Osteoblast (primary cell): Measurements from ENCODE around the gene ACOX1. TPM values are rescaled to one million over a fixed set of nuclear protein-coding genes. Genes with fewer than 3 reads are reported as not detected.

Experiments used
- DNase-seq: peaks from one replicate; pipeline ENCODE4 v3.0.0; 2011; ENCODE audit warnings: low spot score, mixed read lengths; ENCODE audit not compliant: insufficient read length; ENCODE audit errors: missing footprints
- H2AFZ ChIP-seq: 2 replicates; pipeline ENCODE4 v1.6.0; 2011; ENCODE audit warnings: mild to moderate bottlenecking, low read length
- H3K27ac ChIP-seq: 2 replicates; pipeline ENCODE4 v1.5.1; 2011; ENCODE audit warnings: mild to moderate bottlenecking, low read depth, low read length, moderate library complexity
- H3K27me3 ChIP-seq: 2 replicates; pipeline ENCODE4 v1.6.0; 2012; ENCODE audit warnings: mild to moderate bottlenecking, control low read depth, inconsistent platforms, low read length, moderate library complexity; ENCODE audit not compliant: insufficient read depth
- H3K36me3 ChIP-seq: 2 replicates; pipeline ENCODE4 v1.5.1; 2011; ENCODE audit warnings: mild to moderate bottlenecking, low read length, control low read depth, moderate library complexity; ENCODE audit not compliant: insufficient read depth
- H3K4me1 ChIP-seq: 2 replicates; pipeline ENCODE4 v1.5.1; 2011; ENCODE audit warnings: mild to moderate bottlenecking, low read length, control low read depth, moderate library complexity; ENCODE audit not compliant: insufficient read depth
- H3K4me2 ChIP-seq: 2 replicates; pipeline ENCODE4 v1.6.0; 2011; ENCODE audit warnings: mild to moderate bottlenecking, low read length; ENCODE audit not compliant: insufficient read depth
- H3K4me3 ChIP-seq: fragments of 200-600 bp; sonication (generic); 3 replicates; pipeline ENCODE4 v1.5.1; 2012; ENCODE audit warnings: mild to moderate bottlenecking, low read length, inconsistent platforms; ENCODE audit not compliant: insufficient read depth
- H3K79me2 ChIP-seq: 2 replicates; pipeline ENCODE4 v1.6.0; 2012; ENCODE audit warnings: mild to moderate bottlenecking, low read length, control low read depth, inconsistent platforms; ENCODE audit not compliant: insufficient read depth
- H3K9me3 ChIP-seq: 2 replicates; pipeline ENCODE4 v1.5.1; 2011; ENCODE audit warnings: low read depth, low read length, control low read depth
- H4K20me1 ChIP-seq: 2 replicates; pipeline ENCODE4 v1.6.0; 2012; ENCODE audit warnings: mild to moderate bottlenecking, low read length, control low read depth; ENCODE audit not compliant: insufficient read depth
- CTCF ChIP-seq: IDR thresholded peaks from 2 replicates; pipeline ENCODE4 v1.5.1; 2011; ENCODE audit warnings: mild to moderate bottlenecking, low read depth, low read length, moderate library complexity; ENCODE audit errors: extremely low read depth
- total RNA-seq: library from RNA; depleted of rRNA; stranded (reverse); fragments of >200 nt; gene quantifications from 2 replicates; pipeline ENCODE4 v1.2.3, GENCODE V29; 2012

Gene ACOX1
- total RNA-seq, 1 donor, result 59.4 TPM

- Histone ChIP-seq H3K79me2 (peaks cover 7% of the 10 kb centered on the region), H3K27me3 (no peaks in the 10 kb centered on the region), H3K4me1 (peaks cover 8% of the 10 kb centered on the region), H4K20me1 (no peaks in the 10 kb centered on the region), H3K4me3 (no peak overlapping the region), H2AFZ (no peak overlapping the region), H3K4me2 (no peak overlapping the region), H3K27ac (no peak overlapping the region), H3K36me3 (peaks cover 40% of the 10 kb centered on the region), H3K9me3 (no peaks in the 10 kb centered on the region)
- TF ChIP-seq CTCF, result no peak
- DNase-seq, result peak; percentile 45
Measured at GRCh38 chr17:75901727-75902126, 77.2 kb downstream of the ACOX1 start.

DNA sequence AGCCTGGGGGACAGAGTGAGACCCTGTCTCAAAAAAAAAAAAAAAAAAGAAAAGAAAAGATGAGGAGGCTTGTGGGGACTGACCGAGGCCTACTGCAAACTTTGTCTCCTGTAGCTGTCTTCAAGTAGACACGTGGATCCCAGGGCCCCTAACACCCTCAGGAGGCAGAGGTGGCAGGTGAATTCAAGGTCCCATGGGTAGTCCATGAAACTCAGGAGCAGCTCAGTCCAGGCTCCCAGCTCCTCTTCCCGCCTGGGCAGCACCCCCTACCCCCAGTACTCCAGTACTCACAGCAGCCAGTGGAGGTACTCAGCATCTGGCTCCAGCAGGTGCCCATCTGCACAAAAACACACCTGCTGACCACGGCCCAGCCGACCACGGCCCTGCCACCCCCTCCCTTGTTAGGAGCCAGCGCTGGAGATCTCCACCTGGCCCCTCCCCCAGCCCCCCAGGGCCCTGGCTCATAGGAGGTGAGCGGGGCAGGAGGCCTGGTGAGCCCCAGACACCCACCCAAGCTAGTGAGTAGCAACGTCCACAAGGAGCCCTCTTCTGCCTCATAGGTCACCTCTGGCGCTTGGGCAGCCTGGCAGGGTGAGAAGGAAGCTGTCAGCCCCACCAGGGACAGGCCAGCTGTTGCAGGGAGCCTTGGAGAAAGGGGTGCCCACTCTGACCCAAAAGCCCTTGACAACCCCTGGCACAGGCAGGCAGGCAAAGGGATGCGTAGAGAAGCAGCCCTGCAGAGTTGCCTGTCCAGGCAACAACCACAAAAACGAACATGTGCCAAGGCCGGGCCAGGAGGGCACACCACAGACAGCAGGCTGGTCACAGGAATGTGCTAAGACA is 78.1 kb downstream of the ACOX1 start:
- DNase-seq, result peak; percentile 81
- no peaks in the 10 kb centered on the region for H4K20me1 ChIP-seq
- peaks cover 7% of the 10 kb centered on the region for H3K4me1 ChIP-seq
- peaks cover 7% of the 10 kb centered on the region for H3K79me2 ChIP-seq
- H3K27me3 ChIP-seq, result no peaks in the 10 kb centered on the region
- no peak overlapping the region for H3K4me2 ChIP-seq
- no peaks in the 10 kb centered on the region for H3K9me3 ChIP-seq
- no peak overlapping the region for H3K4me3 ChIP-seq
- peaks cover 40% of the 10 kb centered on the region for H3K36me3 ChIP-seq
- no peak for TF ChIP-seq CTCF
- H3K27ac ChIP-seq, result no peak overlapping the region
- no peak overlapping the region for H2AFZ ChIP-seq

- no peaks in the 10 kb centered on the region for H3K9me3 ChIP-seq
- no peak overlapping the region for H2AFZ ChIP-seq
- no peak overlapping the region for H3K4me3 ChIP-seq
- peaks cover 11% of the 10 kb centered on the region for H3K4me1 ChIP-seq
- no peaks in the 10 kb centered on the region for H3K27me3 ChIP-seq
- no peak overlapping the region for H3K27ac ChIP-seq
- H3K4me2 ChIP-seq, result no peak overlapping the region
- TF ChIP-seq CTCF, result no peak
- H3K79me2 ChIP-seq, result peaks cover 16% of the 10 kb centered on the region
- H3K36me3 ChIP-seq, result peaks cover 40% of the 10 kb centered on the region
- peak; percentile 68 for DNase-seq
- H4K20me1 ChIP-seq, result peaks cover 3% of the 10 kb centered on the region
Measured at GRCh38 chr17:75899767-75900468, 79.0 kb downstream of the ACOX1 start.

- H3K36me3 ChIP-seq, result peaks cover 40% of the 10 kb centered on the region
- H3K9me3 ChIP-seq, result no peaks in the 10 kb centered on the region
- peaks cover 18% of the 10 kb centered on the region for H3K79me2 ChIP-seq
- H2AFZ ChIP-seq, result no peak overlapping the region
- H3K27ac ChIP-seq, result no peak overlapping the region
- no peak overlapping the region for H3K4me2 ChIP-seq
- peaks cover 11% of the 10 kb centered on the region for H3K4me1 ChIP-seq
- H3K4me3 ChIP-seq, result no peak overlapping the region
- no peak for TF ChIP-seq CTCF
- peak; percentile 82 for DNase-seq
- H3K27me3 ChIP-seq, result no peaks in the 10 kb centered on the region
- H4K20me1 ChIP-seq, result peaks cover 4% of the 10 kb centered on the region
Measured at GRCh38 chr17:75899353-75899752, 79.6 kb downstream of the ACOX1 start.
